Skeletal muscle tissue (tissue), 4 donors: ENCODE measurements around the gene PRSS56. TPM values are rescaled to one million over a fixed set of nuclear protein-coding genes. Genes with fewer than 3 reads are reported as not detected.

ENCODE experiments used
- H3K27ac ChIP-seq: one replicate; pipeline ENCODE4 v1.7.0; 2013; ENCODE audit warnings: mild to moderate bottlenecking, low read depth, low read length, inconsistent platforms
- H3K27me3 ChIP-seq, 3 donors: one replicate each; pipeline ENCODE4 v1.7.0; 2013; ENCODE audit warnings: low read length in 3 of 3; ENCODE audit not compliant: control insufficient read depth in 3 of 3, insufficient read depth in 3 of 3
- H3K36me3 ChIP-seq, 3 donors: one replicate each; pipeline ENCODE4 v1.7.0; 2013; ENCODE audit warnings: low read length in 3 of 3; ENCODE audit not compliant: control insufficient read depth in 3 of 3, insufficient read depth in 3 of 3
- H3K4me1 ChIP-seq, 3 donors: one replicate each; pipeline ENCODE4 v1.7.0; 2013; ENCODE audit warnings: low read length in 3 of 3, mild to moderate bottlenecking in 3 of 3; ENCODE audit not compliant: control insufficient read depth in 3 of 3, insufficient read depth in 3 of 3
- H3K4me3 ChIP-seq, 3 donors: one replicate each; pipeline ENCODE4 v1.7.0; 2013; ENCODE audit warnings: low read length in 3 of 3
- H3K9ac ChIP-seq, 3 donors: one replicate each; pipeline ENCODE4 v1.7.0; 2013; ENCODE audit warnings: low read length in 3 of 3, mild to moderate bottlenecking in 3 of 3, moderate library complexity in 2 of 3, low read depth in 1 of 3
- H3K9me3 ChIP-seq, 3 donors: one replicate each; pipeline ENCODE4 v1.7.0; 2013; ENCODE audit warnings: low read length in 3 of 3; ENCODE audit not compliant: control insufficient read depth in 3 of 3
- total RNA-seq: library from RNA; depleted of rRNA; stranded (reverse); fragments of >200 nt; gene quantifications from one replicate; pipeline ENCODE4 v1.2.3, GENCODE V29; 2014
- donor health status: Osteomylitis.

Gene PRSS56
- total RNA-seq, result 1.0 TPM

GRCh38 chr2:232519581-232520438 is at the start of gene PRSS56:
TSS of gene PRSS56 (plus strand) at chr2:232520388. CDS start at chr2:232520599, 211 bp downstream.
- H3K4me1 ChIP-seq, result peaks cover 22 to 41% (median 40%) of the 10 kb centered on the region in 3 donors
- H3K9ac ChIP-seq, result no peak within 1 kb of the TSS
- no peaks in the 10 kb centered on the region for H3K9me3 ChIP-seq
- no peak within 1 kb of the TSS for H3K4me3 ChIP-seq
- H3K36me3 ChIP-seq, result no peaks in the 10 kb centered on the region
- H3K27ac ChIP-seq, result no peak within 1 kb of the TSS
- H3K27me3 ChIP-seq, result peaks cover 8 to 26% (median 12%) of the 10 kb centered on the region in 3 donors

GRCh38 chr2:232473467-232473890 is 46.7 kb upstream of the PRSS56 start:
- no peaks in the 10 kb centered on the region for H3K36me3 ChIP-seq
- H3K4me3 ChIP-seq, result no peak overlapping the region
- peaks cover 8 to 31% (median 20%) of the 10 kb centered on the region in 3 donors for H3K27me3 ChIP-seq
- no peak overlapping the region for H3K9ac ChIP-seq
- no peak overlapping the region for H3K27ac ChIP-seq
- H3K9me3 ChIP-seq, result peaks cover 0 to 3% (median 0%) of the 10 kb centered on the region in 3 donors
- H3K4me1 ChIP-seq, result no peaks in the 10 kb centered on the region

- H3K9ac ChIP-seq, result no peak overlapping the region
- no peak overlapping the region for H3K4me3 ChIP-seq
- H3K27ac ChIP-seq, result no peak overlapping the region
- peaks cover 8 to 29% (median 26%) of the 10 kb centered on the region in 3 donors for H3K27me3 ChIP-seq
- H3K9me3 ChIP-seq, result peaks cover 0 to 3% (median 0%) of the 10 kb centered on the region in 3 donors
- H3K4me1 ChIP-seq, result no peaks in the 10 kb centered on the region
- no peaks in the 10 kb centered on the region for H3K36me3 ChIP-seq
Measured at GRCh38 chr2:232476045-232476444, 44.1 kb upstream of the PRSS56 start.

GRCh38 chr2:232476791-232477190 is 43.4 kb upstream of the PRSS56 start:
- H3K27me3 ChIP-seq, result peaks cover 8 to 29% (median 28%) of the 10 kb centered on the region in 3 donors
- H3K9me3 ChIP-seq, result peaks cover 0 to 3% (median 0%) of the 10 kb centered on the region in 3 donors
- H3K9ac ChIP-seq, result no peak overlapping the region
- H3K36me3 ChIP-seq, result no peaks in the 10 kb centered on the region
- no peak overlapping the region for H3K27ac ChIP-seq
- H3K4me1 ChIP-seq, result no peaks in the 10 kb centered on the region
- no peak overlapping the region for H3K4me3 ChIP-seq

GRCh38 chr2:232477751-232478510 is 42.3 kb upstream of the PRSS56 start:
- Histone ChIP-seq H3K9ac (no peak overlapping the region), H3K4me1 (no peaks in the 10 kb centered on the region), H3K4me3 (no peak overlapping the region), H3K9me3 (no peaks in the 10 kb centered on the region), H3K27ac (no peak overlapping the region), H3K27me3 (peaks cover 5 to 37% (median 34%) of the 10 kb centered on the region in 3 donors), H3K36me3 (no peaks in the 10 kb centered on the region)

GRCh38 chr2:232478571-232479340 is 41.4 kb upstream of the PRSS56 start:
- no peak overlapping the region for H3K4me3 ChIP-seq
- H3K4me1 ChIP-seq, result no peaks in the 10 kb centered on the region
- H3K9me3 ChIP-seq, result no peaks in the 10 kb centered on the region
- H3K9ac ChIP-seq, result no peak overlapping the region
- H3K36me3 ChIP-seq, result no peaks in the 10 kb centered on the region
- H3K27ac ChIP-seq, result no peak overlapping the region
- H3K27me3 ChIP-seq, result peaks cover 12 to 38% (median 38%) of the 10 kb centered on the region in 3 donors

GRCh38 chr2:232479341-232480200 is 40.6 kb upstream of the PRSS56 start:
- H3K4me3 ChIP-seq, result no peak overlapping the region
- no peak overlapping the region for H3K27ac ChIP-seq
- no peak overlapping the region for H3K9ac ChIP-seq
- no peaks in the 10 kb centered on the region for H3K9me3 ChIP-seq
- no peaks in the 10 kb centered on the region for H3K36me3 ChIP-seq
- H3K27me3 ChIP-seq, result peaks cover 20 to 46% (median 41%) of the 10 kb centered on the region in 3 donors
- H3K4me1 ChIP-seq, result no peaks in the 10 kb centered on the region

- H3K9ac ChIP-seq, result no peak overlapping the region
- no peak overlapping the region for H3K4me3 ChIP-seq
- H3K36me3 ChIP-seq, result no peaks in the 10 kb centered on the region
- H3K9me3 ChIP-seq, result no peaks in the 10 kb centered on the region
- peaks cover 25 to 56% (median 43%) of the 10 kb centered on the region in 3 donors for H3K27me3 ChIP-seq
- H3K27ac ChIP-seq, result no peak overlapping the region
- peaks cover 0 to 3% (median 0%) of the 10 kb centered on the region in 3 donors for H3K4me1 ChIP-seq
Measured at GRCh38 chr2:232480201-232481190, 39.7 kb upstream of the PRSS56 start.
